Measurements from ENCODE around the gene ASIC5.

DNA sequence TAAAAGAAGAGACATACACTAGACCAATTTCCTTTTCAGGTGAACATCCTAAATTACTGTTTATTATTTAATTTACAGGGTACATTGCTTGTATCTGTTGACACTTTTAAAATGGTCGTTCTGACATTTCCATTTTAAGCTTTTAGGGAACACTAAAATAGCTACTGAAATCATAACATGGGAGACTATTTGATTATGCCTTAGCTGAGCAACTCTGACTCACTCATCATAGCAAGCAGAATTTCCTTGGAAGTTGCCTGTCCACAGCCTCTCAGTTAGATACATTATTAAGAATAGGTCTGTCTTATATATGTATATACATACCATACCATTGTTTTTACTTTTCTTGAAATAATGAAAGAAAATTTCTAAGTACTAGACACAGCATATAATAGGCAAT lies 85.3 kb downstream of the ASIC5 start:
- TF ChIP-seq ZNF274 (IDR thresholded peaks at IDR 0.05; ENCODE audit: low read depth, low read length) (no peak), YY1 (IDR thresholded peaks at IDR 0.05; ENCODE audit: insufficient read depth, insufficient read length) (no peak)
